Measurements from ENCODE around the gene NOX1.

DNA sequence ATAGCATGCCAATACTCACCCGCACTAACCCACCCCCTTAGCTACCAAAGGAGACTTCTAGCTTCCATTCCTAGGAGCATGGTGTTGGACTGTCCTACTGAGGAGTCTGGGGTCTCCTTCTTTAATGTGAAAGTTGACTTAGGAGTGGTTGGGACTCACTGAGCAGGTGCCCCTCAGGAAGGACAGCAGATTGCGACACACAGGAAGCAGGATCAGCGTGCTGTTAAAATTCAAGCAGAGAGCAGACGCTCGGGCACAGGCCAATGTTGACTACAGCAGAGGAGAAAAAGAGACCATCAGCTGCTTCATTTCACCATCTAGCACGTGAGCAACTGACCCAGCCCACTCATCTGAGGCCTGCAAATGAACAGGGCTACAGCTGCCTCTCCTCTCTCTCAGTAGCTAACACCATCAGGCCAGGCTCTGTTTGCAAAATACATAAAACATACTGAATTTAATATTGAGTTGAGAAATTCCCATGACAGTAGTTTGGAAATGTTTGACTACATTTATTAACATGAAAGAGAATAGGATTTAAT lies 10.8 kb downstream of the NOX1 start:
- TF ChIP-seq POLR2AphosphoS5 (IDR thresholded peaks at IDR 0.05; ENCODE audit: low read depth, low read length) (no peak), TAF1 (IDR thresholded peaks at IDR 0.05; ENCODE audit: borderline replicate concordance, low read depth, low read length) (no peak), POLR2A (IDR thresholded peaks at IDR 0.05; ENCODE audit: low read depth, low read length) (no peak)
